Measurements from ENCODE around the gene EXOSC1.
"Not testable (repeated sequence)": the region's sequence is repeated elsewhere in the genome, so short reads cannot be mapped to it uniquely, and the experiment has no call there.

EXOSC1 gene

GRCh38 chr10:97445722-97446639 lies at the start of gene EXOSC1, which contains the start of gene ZDHHC16:
Gene EXOSC1 (minus strand): TSS chr10:97446006. CDS start chr10:97445985, 21 bp downstream.
Gene ZDHHC16 (plus strand): TSS chr10:97446175. CDS start chr10:97451676, 5,501 bp downstream.
- DNase-seq = peak; percentile 62

- DNase-seq = no peak
Observed at GRCh38 chr10:97494863-97495506, 49.2 kb upstream of the EXOSC1 start.

- DNase-seq = no peak
Observed at GRCh38 chr10:97494151-97494550, 48.3 kb upstream of the EXOSC1 start.

GRCh38 chr10:97490592-97490991 lies 44.8 kb upstream of the EXOSC1 start:
- DNase-seq = no peak

- no peak for DNase-seq
Observed at GRCh38 chr10:97485647-97486281, 40.0 kb upstream of the EXOSC1 start.

GRCh38 chr10:97483921-97484320 lies 38.1 kb upstream of the EXOSC1 start:
- no peak for DNase-seq

- no peak for DNase-seq
Observed at GRCh38 chr10:97483506-97483905, 37.7 kb upstream of the EXOSC1 start.

- no peak for DNase-seq
Observed at GRCh38 chr10:97482381-97482780, 36.6 kb upstream of the EXOSC1 start.

GRCh38 chr10:97481071-97481470 lies 35.3 kb upstream of the EXOSC1 start:
- DNase-seq = no peak

GRCh38 chr10:97479939-97480338 lies 34.1 kb upstream of the EXOSC1 start:
- DNase-seq = peak; percentile 94

- DNase-seq = not testable (repeated sequence)
Observed at GRCh38 chr10:97479410-97479809, 33.6 kb upstream of the EXOSC1 start.

- no peak for DNase-seq
Observed at GRCh38 chr10:97475936-97476594, 30.3 kb upstream of the EXOSC1 start.

GRCh38 chr10:97474918-97475317 lies 29.1 kb upstream of the EXOSC1 start:
- DNase-seq = no peak

- DNase-seq = not testable (repeated sequence)
Observed at GRCh38 chr10:97468781-97469180, 23.0 kb upstream of the EXOSC1 start.

GRCh38 chr10:97468162-97468561 lies 22.4 kb upstream of the EXOSC1 start:
- DNase-seq = no peak

GRCh38 chr10:97466755-97467154 lies 20.9 kb upstream of the EXOSC1 start:
- no peak for DNase-seq

GRCh38 chr10:97465982-97466381 lies 20.2 kb upstream of the EXOSC1 start:
- DNase-seq = no peak

GRCh38 chr10:97464226-97464625 lies 18.4 kb upstream of the EXOSC1 start:
- DNase-seq = no peak

GRCh38 chr10:97463363-97464132 lies 17.7 kb upstream of the EXOSC1 start:
- DNase-seq = no peak

GRCh38 chr10:97462309-97462708 lies 16.5 kb upstream of the EXOSC1 start:
- DNase-seq = no peak

GRCh38 chr10:97459933-97460332 lies 14.1 kb upstream of the EXOSC1 start:
- no peak for DNase-seq

GRCh38 chr10:97459111-97459510 lies 13.3 kb upstream of the EXOSC1 start:
- no peak for DNase-seq
